Ascending aorta (tissue), 2 donors: Measurements from ENCODE around the gene CHRNA4. TPM values are rescaled to one million over a fixed set of nuclear protein-coding genes. Genes with fewer than 3 reads are reported as not detected.

Experiments used
- DNase-seq, 2 donors: peaks; one replicate each; pipeline ENCODE4 v3.0.0-alpha.2; 2019; ENCODE audit warnings: low spot score in 2 of 2
- H3K27ac ChIP-seq, 2 donors: fragments of 200-600 bp; sonication (generic); one replicate each; pipeline ENCODE4 v1.5.1; 2016 to 2017; ENCODE audit warnings: mild to moderate bottlenecking in 1 of 2
- H3K27me3 ChIP-seq: fragments of 200-600 bp; sonication (generic); one replicate; pipeline ENCODE4 v1.5.1; 2017
- H3K36me3 ChIP-seq, 2 donors: fragments of 200-600 bp; sonication (generic); one replicate each; pipeline ENCODE4 v1.5.1; 2016
- H3K4me1 ChIP-seq, 2 donors: fragments of 200-600 bp; sonication (generic); one replicate each; pipeline ENCODE4 v1.5.1; 2016 to 2017; ENCODE audit warnings: mild to moderate bottlenecking in 1 of 2
- H3K4me3 ChIP-seq, 2 donors: fragments of 200-600 bp; sonication (generic); one replicate each; pipeline ENCODE4 v1.5.1; 2016 to 2017; ENCODE audit warnings: mild to moderate bottlenecking in 1 of 2
- H3K9me3 ChIP-seq, 2 donors: fragments of 200-600 bp; sonication (generic); one replicate each; pipeline ENCODE4 v1.5.1; 2016
- CTCF ChIP-seq, 3 experiments: fragments of 200-600 bp in 2 of 3; fragments of 450-650 bp in 1 of 3; sonication (generic) in 2 of 3; IDR thresholded peaks; one replicate each; pipeline ENCODE4 v1.5.1; 2016 to 2019; ENCODE audit warnings: antibody characterized with exemption in 3 of 3, mild to moderate bottlenecking in 1 of 3, moderate library complexity in 1 of 3
- intact Hi-C: fragments of 100-400 bp; cut with DNase I; formaldehyde crosslinking; loops from one replicate; pipeline ENCODE4 v1.15.1; 2023
- total RNA-seq: library from RNA; depleted of rRNA; stranded (reverse); fragments of >200 nt; gene quantifications from one replicate; pipeline ENCODE4 v1.1.0, GENCODE V29; 2016

CHRNA4 gene
- total RNA-seq, 1 donor from 2014 or later: not detected

- Histone ChIP-seq H3K4me3 (no peak overlapping the region), H3K27me3 (peaks cover 6% of the 10 kb centered on the region), H3K4me1 (no peaks in the 10 kb centered on the region), H3K27ac (no peak overlapping the region), H3K36me3 (no peaks in the 10 kb centered on the region), H3K9me3 (no peaks in the 10 kb centered on the region)
- intact Hi-C loops: no loop called here
- no peak for DNase-seq
- TF ChIP-seq CTCF (IDR thresholded peaks at IDR 0.05): no peak
Observed at GRCh38 chr20:63348828-63349515, 12.2 kb downstream of the CHRNA4 start.

DNA sequence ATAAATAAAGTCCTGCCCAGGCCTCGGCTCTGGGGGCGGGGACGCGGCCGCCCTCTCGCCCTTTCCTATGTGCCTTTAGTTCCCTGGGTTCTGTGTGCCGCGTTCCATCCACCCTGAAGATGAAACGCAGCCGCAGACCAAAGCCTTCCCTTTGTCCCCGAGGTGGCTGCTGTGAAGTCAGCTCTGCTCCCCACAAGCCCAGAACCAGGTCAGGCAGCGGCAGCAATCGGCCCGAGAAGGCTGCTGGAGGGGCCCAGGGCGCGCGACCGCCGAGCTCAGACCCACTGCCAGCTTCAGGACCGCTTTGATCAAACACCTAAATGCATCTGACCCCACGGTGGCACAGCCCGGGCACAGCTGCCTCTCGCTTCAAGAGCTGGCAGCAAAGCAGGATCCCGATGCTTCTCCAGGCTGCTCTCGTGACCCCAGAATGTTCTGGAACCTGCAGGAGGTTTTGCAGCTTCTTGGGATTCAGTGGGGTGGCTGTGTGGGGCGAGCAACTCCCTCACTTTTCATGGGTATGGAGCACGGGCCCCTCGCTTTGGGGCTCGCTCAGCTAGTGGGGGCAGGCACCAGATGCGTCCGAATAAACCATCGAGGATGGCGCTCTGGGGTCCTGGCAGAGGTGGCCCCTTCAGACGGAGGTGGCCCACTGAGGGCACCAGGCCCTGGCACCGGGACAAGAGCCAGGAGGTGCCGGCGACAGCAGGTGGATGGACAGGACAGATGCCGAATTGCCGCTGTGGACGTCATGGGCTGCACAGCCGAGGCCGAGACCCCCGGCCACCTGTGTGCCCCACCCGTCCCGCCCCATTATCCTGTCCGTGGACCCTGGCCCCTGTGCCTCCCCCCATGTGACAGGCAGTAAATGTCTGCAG is 13.0 kb downstream of the CHRNA4 start:
- intact Hi-C loops: no loop called here
- Histone ChIP-seq H3K9me3 (no peaks in the 10 kb centered on the region), H3K27me3 (peaks cover 6% of the 10 kb centered on the region), H3K36me3 (no peaks in the 10 kb centered on the region), H3K27ac (no peak overlapping the region), H3K4me3 (no peak overlapping the region), H3K4me1 (no peaks in the 10 kb centered on the region)
- TF ChIP-seq CTCF (IDR thresholded peaks at IDR 0.05): no peak
- DNase-seq: no peak

DNA sequence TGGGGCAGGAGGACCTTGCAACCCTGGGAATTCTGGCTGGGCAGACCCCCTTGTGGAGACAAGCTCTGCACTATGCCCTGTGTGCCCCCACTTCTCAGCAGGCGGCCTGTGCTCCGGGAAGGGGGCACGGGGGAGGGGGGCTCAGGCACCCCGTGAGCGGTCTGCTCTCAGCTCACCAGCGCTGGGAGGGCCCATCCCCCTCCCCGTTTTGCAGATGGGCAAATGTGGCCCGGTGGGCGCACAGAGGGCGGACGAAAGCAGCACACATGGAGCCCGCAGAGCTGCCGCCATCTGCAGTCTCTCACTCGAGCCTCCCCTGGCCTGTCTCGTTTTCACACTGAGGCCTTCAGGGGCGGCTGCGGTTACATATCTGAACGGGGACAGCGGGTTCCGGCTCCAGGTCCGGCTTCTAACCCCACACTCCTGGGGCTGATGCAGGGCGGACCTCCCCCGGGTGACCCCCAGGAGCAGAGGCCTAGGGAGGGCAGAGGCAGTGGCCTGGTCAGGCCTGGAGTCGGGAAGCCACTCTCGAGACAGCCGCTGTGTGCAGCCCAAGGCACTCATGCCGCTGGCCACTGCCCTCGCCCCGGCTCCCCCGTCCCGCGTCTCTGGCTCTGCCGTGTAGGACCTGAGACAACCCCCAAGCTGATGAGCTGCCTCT is 13.9 kb downstream of the CHRNA4 start:
- no peak for DNase-seq
- Histone ChIP-seq H3K27me3 (no peaks in the 10 kb centered on the region), H3K9me3 (no peaks in the 10 kb centered on the region), H3K36me3 (no peaks in the 10 kb centered on the region), H3K27ac (no peak overlapping the region), H3K4me3 (no peak overlapping the region), H3K4me1 (no peaks in the 10 kb centered on the region)
- intact Hi-C loops: no loop called here
- TF ChIP-seq CTCF (IDR thresholded peaks at IDR 0.05): no peak

GRCh38 chr20:63346131-63347080 is 14.7 kb downstream of the CHRNA4 start:
- no peak overlapping the region for H3K27ac ChIP-seq
- TF ChIP-seq CTCF (IDR thresholded peaks at IDR 0.05): no peak
- no peaks in the 10 kb centered on the region for H3K27me3 ChIP-seq

More at GRCh38 chr20:63346131-63347080, 14.7 kb downstream of the CHRNA4 start:
- Histone ChIP-seq H3K4me1 (no peaks in the 10 kb centered on the region), H3K36me3 (no peaks in the 10 kb centered on the region), H3K9me3 (no peaks in the 10 kb centered on the region), H3K4me3 (no peak overlapping the region)
- intact Hi-C loops: no loop called here
- no peak for DNase-seq
